Thymus (tissue), 11 donors: ENCODE measurements around the gene INHBC. TPM values are rescaled to one million over a fixed set of nuclear protein-coding genes. Genes with fewer than 3 reads are reported as not detected.

Source experiments
- DNase-seq, 9 donors: peaks; one replicate each; pipeline ENCODE4 v3.0.0-alpha.2; 2013; ENCODE audit warnings: low spot score in 9 of 9, low read depth in 6 of 9, missing footprints in 1 of 9
- H3K27ac ChIP-seq, 2 donors: one replicate each; pipeline ENCODE4 v1.5.1; 2013; ENCODE audit warnings: control low read depth in 1 of 2, low read depth in 1 of 2, low read length in 1 of 2, mild to moderate bottlenecking in 1 of 2, moderate library complexity in 1 of 2
- H3K27me3 ChIP-seq, 2 donors: one replicate each; pipeline ENCODE4 v1.5.1; 2013; ENCODE audit warnings: low read length in 1 of 2; ENCODE audit not compliant: control insufficient read depth in 2 of 2, insufficient read depth in 1 of 2
- H3K36me3 ChIP-seq, 2 donors: one replicate each; pipeline ENCODE4 v1.5.1; 2013; ENCODE audit warnings: low read length in 1 of 2, mild to moderate bottlenecking in 1 of 2, moderate library complexity in 1 of 2; ENCODE audit not compliant: control insufficient read depth in 2 of 2, insufficient read depth in 2 of 2
- H3K4me1 ChIP-seq, 2 donors: one replicate each; pipeline ENCODE4 v1.5.1; 2013; ENCODE audit warnings: low read length in 2 of 2; ENCODE audit not compliant: control insufficient read depth in 2 of 2, insufficient read depth in 2 of 2
- H3K4me3 ChIP-seq, 2 donors: one replicate each; pipeline ENCODE4 v1.5.1; 2013; ENCODE audit warnings: low read length in 2 of 2, control low read depth in 1 of 2, mild to moderate bottlenecking in 1 of 2
- H3K9me3 ChIP-seq, 2 donors: one replicate each; pipeline ENCODE4 v1.5.1; 2013; ENCODE audit warnings: low read length in 1 of 2, mild to moderate bottlenecking in 1 of 2; ENCODE audit not compliant: control insufficient read depth in 2 of 2, insufficient read depth in 1 of 2
- WGBS: extraction: QIAGEN DNeasy Blood & Tissue Kit; methylation state at CpG from one replicate; pipeline ENCODE4 v1.1.7; 2013; 5-methylcytosine and 5-hydroxymethylcytosine counted together
- polyA plus RNA-seq: library from polyadenylated mRNA; stranded (reverse); fragments of 200-250 nt; gene quantifications from one replicate; pipeline ENCODE4 v1.2.3, GENCODE V29; 2013
- total RNA-seq: library from RNA; stranded (reverse); fragments of 120-200 nt; gene quantifications from one replicate; pipeline ENCODE4 v1.2.4, GENCODE V29; 2013
- donor health status: healthy.

Gene INHBC
- total and polyA plus RNA-seq, 2 donors = 0.05 TPM; not detected in 1

DNA sequence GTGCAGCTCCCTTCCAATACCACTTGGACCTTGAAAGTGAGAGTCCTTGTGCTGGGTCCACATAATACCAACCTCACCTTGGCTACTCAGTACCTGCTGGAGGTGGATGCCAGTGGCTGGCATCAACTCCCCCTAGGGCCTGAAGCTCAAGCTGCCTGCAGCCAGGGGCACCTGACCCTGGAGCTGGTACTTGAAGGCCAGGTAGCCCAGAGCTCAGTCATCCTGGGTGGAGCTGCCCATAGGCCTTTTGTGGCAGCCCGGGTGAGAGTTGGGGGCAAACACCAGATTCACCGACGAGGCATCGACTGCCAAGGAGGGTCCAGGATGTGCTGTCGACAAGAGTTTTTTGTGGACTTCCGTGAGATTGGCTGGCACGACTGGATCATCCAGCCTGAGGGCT lies 14.8 kb downstream of the INHBC start:
- peaks cover 0 to 5% of the 10 kb centered on the region in 2 donors for H3K9me3 ChIP-seq
- H3K27me3 ChIP-seq = no peaks in the 10 kb centered on the region
- no peaks in the 10 kb centered on the region for H3K36me3 ChIP-seq
- no peak overlapping the region for H3K27ac ChIP-seq
- no peak overlapping the region for H3K4me3 ChIP-seq
- WGBS = 99% methylated on average over 7 of the region's 7 CpGs
- DNase-seq = no peak
- H3K4me1 ChIP-seq = peaks cover 0 to 8% of the 10 kb centered on the region in 2 donors

- 97% methylated on average over 3 of the region's 3 CpGs for WGBS
- Histone ChIP-seq H3K4me1 (peaks cover 0 to 8% of the 10 kb centered on the region in 2 donors), H3K36me3 (no peaks in the 10 kb centered on the region), H3K4me3 (no peak overlapping the region), H3K27me3 (peaks cover 0 to 1% of the 10 kb centered on the region in 2 donors), H3K9me3 (peaks cover 0 to 5% of the 10 kb centered on the region in 2 donors), H3K27ac (no peak overlapping the region)
- no peak for DNase-seq
Observed at GRCh38 chr12:57450057-57450456, 15.5 kb downstream of the INHBC start.

DNA sequence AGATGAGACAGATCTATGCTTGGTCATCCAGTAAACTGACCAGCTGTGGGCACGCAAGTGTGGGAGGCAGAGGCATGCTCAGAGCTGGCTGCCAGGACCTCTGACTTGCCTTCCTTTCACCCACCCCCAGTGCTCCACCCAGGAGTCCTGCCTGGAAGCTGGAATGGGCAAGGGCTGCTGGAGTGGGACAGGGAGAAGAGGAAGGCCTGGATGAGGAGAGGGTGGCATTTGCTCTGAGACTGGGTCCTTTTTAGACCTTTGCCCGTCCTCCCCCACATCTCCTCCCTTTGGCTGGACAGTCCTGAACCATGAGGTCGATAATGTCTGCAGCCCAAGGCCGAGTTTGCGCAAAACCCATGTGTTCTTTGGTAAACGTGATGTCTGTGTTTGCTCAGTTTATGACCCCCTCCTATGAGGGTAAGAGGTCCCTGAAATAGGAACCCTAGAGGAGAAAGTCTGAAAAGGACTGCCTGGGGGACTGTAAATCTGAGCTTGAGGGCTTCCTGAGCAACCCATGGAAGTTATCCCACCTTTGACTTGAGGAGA lies 16.7 kb downstream of the INHBC start:
- 95% methylated on average over 6 of the region's 6 CpGs for WGBS
- Histone ChIP-seq H3K27me3 (peaks cover 0 to 12% of the 10 kb centered on the region in 2 donors), H3K4me1 (peaks cover 0 to 13% of the 10 kb centered on the region in 2 donors), H3K4me3 (no peak overlapping the region), H3K36me3 (no peaks in the 10 kb centered on the region), H3K9me3 (peaks cover 0 to 5% of the 10 kb centered on the region in 2 donors), H3K27ac (no peak overlapping the region)
- DNase-seq = no peak

- Histone ChIP-seq H3K4me3 (no peak overlapping the region), H3K27me3 (peaks cover 0 to 12% of the 10 kb centered on the region in 2 donors), H3K27ac (no peak overlapping the region), H3K4me1 (peaks cover 0 to 13% of the 10 kb centered on the region in 2 donors), H3K9me3 (peaks cover 0 to 5% of the 10 kb centered on the region in 2 donors), H3K36me3 (no peaks in the 10 kb centered on the region)
- WGBS = 54% methylated on average over 9 of the region's 9 CpGs
- DNase-seq = peak in 1 of 9 donors; percentile 40
Observed at GRCh38 chr12:57452181-57452936, 17.8 kb downstream of the INHBC start.

GRCh38 chr12:57452937-57453509 lies 18.4 kb downstream of the INHBC start:
- no peak overlapping the region for H3K27ac ChIP-seq
- H3K4me1 ChIP-seq = peaks cover 0 to 13% of the 10 kb centered on the region in 2 donors

GRCh38 chr12:57454213-57454565 lies 19.6 kb downstream of the INHBC start:
- over 99% methylated on average over 2 of the region's 2 CpGs for WGBS
- H3K4me1 ChIP-seq = peaks cover 0 to 21% of the 10 kb centered on the region in 2 donors
- no peak for DNase-seq
- H3K36me3 ChIP-seq = no peaks in the 10 kb centered on the region
- peaks cover 0 to 5% of the 10 kb centered on the region in 2 donors for H3K9me3 ChIP-seq
- H3K27me3 ChIP-seq = peaks cover 0 to 12% of the 10 kb centered on the region in 2 donors
- no peak overlapping the region for H3K4me3 ChIP-seq
- H3K27ac ChIP-seq = no peak overlapping the region

More at GRCh38 chr12:57452937-57453509, 18.4 kb downstream of the INHBC start:
- H3K9me3 ChIP-seq = peaks cover 0 to 5% of the 10 kb centered on the region in 2 donors
- peaks cover 0 to 12% of the 10 kb centered on the region in 2 donors for H3K27me3 ChIP-seq
- peak in 1 of 9 donors; percentile 39 for DNase-seq
- H3K36me3 ChIP-seq = no peaks in the 10 kb centered on the region
- 39% methylated on average over 7 of the region's 7 CpGs for WGBS
- H3K4me3 ChIP-seq = no peak overlapping the region

- Histone ChIP-seq H3K36me3 (no peaks in the 10 kb centered on the region), H3K9me3 (peaks cover 0 to under 1% of the 10 kb centered on the region in 2 donors), H3K4me1 (peaks cover 0 to 25% of the 10 kb centered on the region in 2 donors), H3K27me3 (peaks cover 0 to 13% of the 10 kb centered on the region in 2 donors), H3K4me3 (no peak within 1 kb of the TSS), H3K27ac (no peak within 1 kb of the TSS)
- no peak for DNase-seq
- WGBS = 92% methylated on average over 10 of the region's 10 CpGs
Observed at GRCh38 chr12:57454566-57455373, 20.2 kb downstream of the INHBC start, which contains the start of gene INHBE. Gene INHBE, plus strand, starts transcription at chr12:57455307. Its CDS starts 230 bp downstream, at chr12:57455537.

GRCh38 chr12:57455374-57456144 lies 21.0 kb downstream of the INHBC start:
- H3K9me3 ChIP-seq = no peaks in the 10 kb centered on the region
- no peaks in the 10 kb centered on the region for H3K36me3 ChIP-seq
- H3K4me3 ChIP-seq = no peak overlapping the region
- 76% methylated on average over 10 of the region's 10 CpGs for WGBS
- peaks cover 6 to 20% of the 10 kb centered on the region in 2 donors for H3K27me3 ChIP-seq
- DNase-seq = no peak
- H3K4me1 ChIP-seq = peaks cover 4 to 30% of the 10 kb centered on the region in 2 donors
- H3K27ac ChIP-seq = no peak overlapping the region
